Fibroblast of lung (primary cell): ENCODE measurements around the gene SH3RF1.

Source experiments
- EZH2 ChIP-seq: IDR thresholded peaks from 2 replicates; pipeline ENCODE4 v1.5.1; 2012; ENCODE audit warnings: low read length, control low read depth, mild to moderate bottlenecking; ENCODE audit errors: missing control alignments
- TF ChIP-seq, protein P1 (sequence below), 2 donors: IDR thresholded peaks in 1 of 2; conservative IDR thresholded peaks in 1 of 2; 1 replicate in 1 of 2; 2 replicates in 1 of 2; pipeline ENCODE4 v1.5.1; 2011 to 2012; ENCODE audit warnings: low read length in 2 of 2, control low read depth in 1 of 2, inconsistent platforms in 1 of 2, low read depth in 1 of 2, mild to moderate bottlenecking in 1 of 2

DNA sequence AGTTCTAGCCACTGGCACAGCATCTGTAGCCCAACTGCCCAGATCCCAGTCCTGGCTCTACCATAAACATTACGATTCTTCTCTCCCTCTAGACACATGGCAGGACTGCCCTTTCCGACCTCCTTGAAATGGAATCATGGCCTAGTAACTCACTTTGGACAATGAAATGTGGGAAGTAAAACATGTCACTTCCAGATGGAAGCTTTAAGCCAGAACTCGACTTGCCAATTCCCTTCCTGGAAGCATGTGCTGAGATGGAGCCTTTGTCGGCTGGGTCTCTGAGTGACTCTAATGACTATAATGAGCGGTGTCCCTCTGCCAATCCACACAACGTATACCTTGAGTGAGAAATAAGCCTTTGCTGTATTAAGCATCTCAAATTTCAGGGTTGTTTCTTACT lies 34.7 kb downstream of the SH3RF1 start:
- TF ChIP-seq, protein P1, sequence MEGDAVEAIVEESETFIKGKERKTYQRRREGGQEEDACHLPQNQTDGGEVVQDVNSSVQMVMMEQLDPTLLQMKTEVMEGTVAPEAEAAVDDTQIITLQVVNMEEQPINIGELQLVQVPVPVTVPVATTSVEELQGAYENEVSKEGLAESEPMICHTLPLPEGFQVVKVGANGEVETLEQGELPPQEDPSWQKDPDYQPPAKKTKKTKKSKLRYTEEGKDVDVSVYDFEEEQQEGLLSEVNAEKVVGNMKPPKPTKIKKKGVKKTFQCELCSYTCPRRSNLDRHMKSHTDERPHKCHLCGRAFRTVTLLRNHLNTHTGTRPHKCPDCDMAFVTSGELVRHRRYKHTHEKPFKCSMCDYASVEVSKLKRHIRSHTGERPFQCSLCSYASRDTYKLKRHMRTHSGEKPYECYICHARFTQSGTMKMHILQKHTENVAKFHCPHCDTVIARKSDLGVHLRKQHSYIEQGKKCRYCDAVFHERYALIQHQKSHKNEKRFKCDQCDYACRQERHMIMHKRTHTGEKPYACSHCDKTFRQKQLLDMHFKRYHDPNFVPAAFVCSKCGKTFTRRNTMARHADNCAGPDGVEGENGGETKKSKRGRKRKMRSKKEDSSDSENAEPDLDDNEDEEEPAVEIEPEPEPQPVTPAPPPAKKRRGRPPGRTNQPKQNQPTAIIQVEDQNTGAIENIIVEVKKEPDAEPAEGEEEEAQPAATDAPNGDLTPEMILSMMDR (conservative IDR thresholded peaks at IDR 0.05 in 1 of 2, IDR thresholded peaks at IDR 0.05 in 1 of 2; ENCODE audit: low read depth in 1 of 2, low read length in 2 of 2) = no peak
- TF ChIP-seq EZH2 = no peak
